Prostate gland (tissue), 2 donors: ENCODE measurements around the gene FBXL7.

Experiments used
- CTCF ChIP-seq, 4 experiments: fragments of 200-600 bp in 2 of 4; fragments of 450-650 bp in 2 of 4; sonication (generic) in 2 of 4; IDR thresholded peaks; 1 replicate in 3 of 4; 2 replicates in 1 of 4; pipeline ENCODE4 v1.5.1; 2016 to 2019; ENCODE audit warnings: antibody characterized with exemption in 4 of 4, mild to moderate bottlenecking in 2 of 4, moderate library complexity in 2 of 4
- POLR2A ChIP-seq: fragments of 450-650 bp; IDR thresholded peaks from one replicate; pipeline ENCODE4 v1.6.1; 2016; ENCODE audit warnings: antibody characterized with exemption, mild to moderate bottlenecking

- TF ChIP-seq CTCF (IDR thresholded peaks at IDR 0.05) (no peak), POLR2A (no peak)
Observed at GRCh38 chr5:15776346-15776745, 276.4 kb downstream of the FBXL7 start.
